GM12873 (cell line): ENCODE results near the gene OPHN1.

Experiments
- CTCF ChIP-seq: IDR thresholded peaks from 2 replicates; pipeline ENCODE4 v1.5.1; 2012; ENCODE audit warnings: low read depth, mild to moderate bottlenecking, moderate library complexity, low read length, control low read depth; ENCODE audit not compliant: insufficient read depth; ENCODE audit errors: missing control alignments

Gene OPHN1

GRCh38 chrX:68175562-68175961, 257.7 kb downstream of the OPHN1 start:
- TF ChIP-seq CTCF, result no peak

- TF ChIP-seq CTCF, result no peak
These were observed 269.9 kb downstream of the OPHN1 start for GRCh38 chrX:68163441-68163840.

GRCh38 chrX:68147848-68148247, 285.4 kb downstream of the OPHN1 start:
- TF ChIP-seq CTCF, result no peak

- peak; percentile 32 for TF ChIP-seq CTCF
These were observed 287.2 kb downstream of the OPHN1 start for GRCh38 chrX:68146054-68146453.

- TF ChIP-seq CTCF, result no peak
These were observed 293.5 kb downstream of the OPHN1 start for GRCh38 chrX:68139791-68140190.

- no peak for TF ChIP-seq CTCF
These were observed 300.1 kb downstream of the OPHN1 start for GRCh38 chrX:68133181-68133580.

GRCh38 chrX:68132749-68133148, 300.5 kb downstream of the OPHN1 start:
- TF ChIP-seq CTCF, result no peak
